PC-9 (cell line): ENCODE measurements around the gene KIF22.

Experiments used
- EZH2 ChIP-seq: fragments of 200-600 bp; sonication (generic); IDR thresholded peaks from 2 replicates; pipeline ENCODE4 v1.8.0; 2017; ENCODE audit warnings: antibody characterized with exemption, low read depth
- TF ChIP-seq, protein P1 (sequence below): fragments of 200-600 bp; sonication (generic); conservative IDR thresholded peaks from 2 replicates; pipeline ENCODE4 v1.6.1; 2017; ENCODE audit warnings: mixed run types, antibody characterized with exemption, mild to moderate bottlenecking, moderate library complexity

DNA sequence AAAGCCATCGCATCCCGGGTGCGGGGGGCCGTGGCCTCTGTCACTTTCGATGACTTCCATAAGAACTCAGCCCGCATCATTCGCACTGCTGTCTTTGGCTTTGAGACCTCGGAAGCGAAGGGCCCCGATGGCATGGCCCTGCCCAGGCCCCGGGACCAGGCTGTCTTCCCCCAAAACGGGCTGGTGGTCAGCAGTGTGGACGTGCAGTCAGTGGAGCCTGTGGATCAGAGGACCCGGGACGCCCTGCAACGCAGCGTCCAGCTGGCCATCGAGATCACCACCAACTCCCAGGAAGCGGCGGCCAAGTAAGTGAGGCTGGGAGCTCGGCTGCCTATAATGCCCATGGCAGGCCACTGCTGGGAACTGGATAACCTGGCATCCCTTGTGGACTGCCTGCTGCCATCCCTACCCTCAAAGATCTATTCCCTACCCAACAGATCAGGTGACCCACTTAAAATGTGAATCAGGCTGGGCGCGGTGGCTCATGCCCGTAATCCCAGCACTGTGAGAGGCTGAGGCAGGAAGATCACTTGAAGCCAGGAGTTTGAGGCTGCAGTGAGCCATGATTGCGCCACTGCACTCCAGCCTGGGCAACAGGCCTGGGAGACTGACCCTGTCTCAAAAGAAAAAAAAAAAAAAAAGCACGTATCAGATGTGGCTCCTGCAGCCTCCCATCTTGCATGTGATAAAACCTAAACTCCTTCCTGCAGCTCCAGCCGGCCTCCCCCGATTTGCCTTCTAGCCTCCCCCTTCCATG is 54.2 kb downstream of the KIF22 start:
- TF ChIP-seq, protein P1, sequence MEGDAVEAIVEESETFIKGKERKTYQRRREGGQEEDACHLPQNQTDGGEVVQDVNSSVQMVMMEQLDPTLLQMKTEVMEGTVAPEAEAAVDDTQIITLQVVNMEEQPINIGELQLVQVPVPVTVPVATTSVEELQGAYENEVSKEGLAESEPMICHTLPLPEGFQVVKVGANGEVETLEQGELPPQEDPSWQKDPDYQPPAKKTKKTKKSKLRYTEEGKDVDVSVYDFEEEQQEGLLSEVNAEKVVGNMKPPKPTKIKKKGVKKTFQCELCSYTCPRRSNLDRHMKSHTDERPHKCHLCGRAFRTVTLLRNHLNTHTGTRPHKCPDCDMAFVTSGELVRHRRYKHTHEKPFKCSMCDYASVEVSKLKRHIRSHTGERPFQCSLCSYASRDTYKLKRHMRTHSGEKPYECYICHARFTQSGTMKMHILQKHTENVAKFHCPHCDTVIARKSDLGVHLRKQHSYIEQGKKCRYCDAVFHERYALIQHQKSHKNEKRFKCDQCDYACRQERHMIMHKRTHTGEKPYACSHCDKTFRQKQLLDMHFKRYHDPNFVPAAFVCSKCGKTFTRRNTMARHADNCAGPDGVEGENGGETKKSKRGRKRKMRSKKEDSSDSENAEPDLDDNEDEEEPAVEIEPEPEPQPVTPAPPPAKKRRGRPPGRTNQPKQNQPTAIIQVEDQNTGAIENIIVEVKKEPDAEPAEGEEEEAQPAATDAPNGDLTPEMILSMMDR: no peak
- TF ChIP-seq EZH2: no peak
